SIG-M5 treated with dmso at 0.1 percent for 504 hours (cell line): Measurements from ENCODE around the gene HORMAD2.
"Not testable (repeated sequence)": the region's sequence is repeated elsewhere in the genome, so short reads cannot be mapped to it uniquely, and the experiment has no call there.

ENCODE experiments used
- DNase-seq: peaks from one replicate; lab custom pipeline; 2025; ENCODE audit not compliant: unreplicated experiment; lab: John Stamatoyannopoulos, UW

Gene HORMAD2

GRCh38 chr22:30206944-30207343 lies 126.7 kb downstream of the HORMAD2 start:
- peak; percentile 33 for DNase-seq

- no peak for DNase-seq
These were observed 128.7 kb downstream of the HORMAD2 start for GRCh38 chr22:30208631-30209603.

GRCh38 chr22:30209642-30210041 lies 129.4 kb downstream of the HORMAD2 start:
- DNase-seq = no peak

- no peak for DNase-seq
These were observed 130.1 kb downstream of the HORMAD2 start for GRCh38 chr22:30210235-30210909.

GRCh38 chr22:30211124-30211820 lies 131.0 kb downstream of the HORMAD2 start:
- DNase-seq = no peak

- peak; percentile 67 for DNase-seq
These were observed 132.2 kb downstream of the HORMAD2 start for GRCh38 chr22:30212363-30212995.

- DNase-seq = peak; percentile 64
These were observed 132.8 kb downstream of the HORMAD2 start for GRCh38 chr22:30212996-30213441.

GRCh38 chr22:30214703-30215407 lies 134.6 kb downstream of the HORMAD2 start:
- no peak for DNase-seq

GRCh38 chr22:30216272-30216671 lies 136.0 kb downstream of the HORMAD2 start:
- DNase-seq = not testable (repeated sequence)

GRCh38 chr22:30216710-30217109 lies 136.4 kb downstream of the HORMAD2 start:
- DNase-seq = no peak

- DNase-seq = no peak
These were observed 137.7 kb downstream of the HORMAD2 start for GRCh38 chr22:30217698-30218560.

- DNase-seq = no peak
These were observed 138.9 kb downstream of the HORMAD2 start for GRCh38 chr22:30219049-30219654.

GRCh38 chr22:30219668-30220278 lies 139.5 kb downstream of the HORMAD2 start:
- DNase-seq = no peak

- no peak for DNase-seq
These were observed 140.2 kb downstream of the HORMAD2 start for GRCh38 chr22:30220338-30221012.

- no peak for DNase-seq
These were observed 141.1 kb downstream of the HORMAD2 start for GRCh38 chr22:30221121-30221992.

GRCh38 chr22:30222321-30222720 lies 142.1 kb downstream of the HORMAD2 start:
- no peak for DNase-seq

- no peak for DNase-seq
These were observed 143.0 kb downstream of the HORMAD2 start for GRCh38 chr22:30223303-30223702.
